Left ventricle myocardium inferior (tissue), 1 donor: ENCODE results near the gene OR14A2. TPM values are rescaled to one million over a fixed set of nuclear protein-coding genes. Genes with fewer than 3 reads are reported as not detected.

Experiments used
- DNase-seq: peaks from one replicate; pipeline ENCODE4 v3.0.0-alpha.2; 2020
- H3K27ac ChIP-seq: fragments of 200-600 bp; replicated peaks from 2 replicates; pipeline ENCODE4 v1.8.0; 2021
- H3K27me3 ChIP-seq: fragments of 200-600 bp; 2 replicates; pipeline ENCODE4 v1.8.0; 2021; ENCODE audit warnings: low read depth
- H3K36me3 ChIP-seq: fragments of 200-600 bp; 2 replicates; pipeline ENCODE4 v1.8.0; 2021
- H3K4me1 ChIP-seq: fragments of 200-600 bp; 2 replicates; pipeline ENCODE4 v1.8.0; 2021
- H3K4me3 ChIP-seq: fragments of 200-600 bp; 2 replicates; pipeline ENCODE4 v1.8.0; 2021; ENCODE audit warnings: mild to moderate bottlenecking, moderate library complexity
- H3K9me3 ChIP-seq: fragments of 200-600 bp; replicated peaks from 2 replicates; pipeline ENCODE4 v1.8.0; 2021
- CTCF ChIP-seq: fragments of 200-600 bp; IDR thresholded peaks from 2 replicates; pipeline ENCODE4 v1.8.0; 2021; ENCODE audit warnings: antibody characterized with exemption, mild to moderate bottlenecking, borderline replicate concordance
- intact Hi-C: fragments of 100-400 bp; cut with micrococcal nuclease; formaldehyde crosslinking; loops from one replicate; pipeline ENCODE4 v1.11.0; 2022
- total RNA-seq: library from RNA; stranded (reverse); fragmentation: NEBNext Ultra II Directional; extraction: Animal tissue kit (Norgen Biotek cat#: 25700); gene quantifications from one replicate; pipeline ENCODE4 v1.2.1, GENCODE V29; 2021
- donor health status: DM: no; HTN: yes; CAD: no; lungs with severe emphysema.

The OR14A2 gene
- total RNA-seq, 1 donor from 2014 or later = not detected

GRCh38 chr1:247680171-247680570 lies 67.8 kb downstream of the OR14A2 start:
- no peak overlapping the region for H3K4me3 ChIP-seq
- DNase-seq = no peak
- H3K4me1 ChIP-seq = no peaks in the 10 kb centered on the region
- no peaks in the 10 kb centered on the region for H3K27me3 ChIP-seq
- intact Hi-C loops = no loop called here
- H3K9me3 ChIP-seq = peaks cover 10% of the 10 kb centered on the region
- TF ChIP-seq CTCF = no peak
- H3K27ac ChIP-seq = no peak overlapping the region
- H3K36me3 ChIP-seq = no peaks in the 10 kb centered on the region

- Histone ChIP-seq H3K4me1 (no peaks in the 10 kb centered on the region), H3K4me3 (no peak within 1 kb of the TSS), H3K36me3 (no peaks in the 10 kb centered on the region), H3K9me3 (peaks cover 4% of the 10 kb centered on the region), H3K27me3 (no peaks in the 10 kb centered on the region), H3K27ac (no peak within 1 kb of the TSS)
- no peak for DNase-seq
- intact Hi-C loops = no loop called here
- no peak for TF ChIP-seq CTCF
Observed at GRCh38 chr1:247679639-247680038, 68.3 kb downstream of the OR14A2 start, which contains the start of gene OR13G1. Gene OR13G1 (minus strand): TSS chr1:247679739. CDS start chr1:247673041, 6,698 bp downstream.

Other genes starting within 250 kb of the OR14A2 start
- gene OR2C3, start 211.7 kb downstream of the OR14A2 start, total RNA-seq = not detected
- 0.19 TPM for gene GCSAML, start 199.0 kb downstream of the OR14A2 start, total RNA-seq
- not detected for gene OR2G2, start 159.8 kb downstream of the OR14A2 start, total RNA-seq
- gene OR2G3, start 142.6 kb downstream of the OR14A2 start, total RNA-seq = not detected
- not detected for gene OR13G1, start 68.4 kb downstream of the OR14A2 start, total RNA-seq
- gene OR6F1, start 31.5 kb downstream of the OR14A2 start, total RNA-seq = not detected
- not detected for gene OR14K1, start 9.5 kb downstream of the OR14A2 start, total RNA-seq
- gene OR1C1, start 12.4 kb upstream of the OR14A2 start, total RNA-seq = not detected
- not detected for gene OR14A16, start 76.0 kb upstream of the OR14A2 start, total RNA-seq
- gene OR11L1, start 93.8 kb upstream of the OR14A2 start, total RNA-seq = not detected
- gene TRIM58, start 109.0 kb upstream of the OR14A2 start, total RNA-seq = 0.16 TPM
- gene OR2W3, start 147.4 kb upstream of the OR14A2 start, total RNA-seq = not detected
- gene OR2T8, start 172.1 kb upstream of the OR14A2 start, total RNA-seq = not detected
- not detected for gene OR2AJ1, start 176.7 kb upstream of the OR14A2 start, total RNA-seq
- not detected for gene OR2L8, start 200.7 kb upstream of the OR14A2 start, total RNA-seq
- gene OR2AK2, start 217.1 kb upstream of the OR14A2 start, total RNA-seq = not detected